Gastrocnemius medialis (tissue), 4 donors: ENCODE data around the gene SLC24A4. TPM values are rescaled to one million over a fixed set of nuclear protein-coding genes. Genes with fewer than 3 reads are reported as not detected.

Experiments
- ATAC-seq, 2 donors: fragments of 150-250 bp; one replicate each; pipeline ENCODE4 v1.9.1; 2016
- DNase-seq, 2 donors: peaks; one replicate each; pipeline ENCODE4 v3.0.0-alpha.2; 2019
- H3K27ac ChIP-seq, 4 donors: fragments of 200-600 bp; sonication (generic); 1 replicate in 1 of 4; 2 replicates in 3 of 4; pipeline ENCODE4 v1.5.1; 2016 to 2018; ENCODE audit warnings: mild to moderate bottlenecking in 2 of 4, moderate library complexity in 1 of 4
- H3K27me3 ChIP-seq, 3 donors: fragments of 200-600 bp; sonication (generic) in 2 of 3; 1 replicate in 1 of 3; 2 replicates in 2 of 3; pipeline versions ENCODE4 v1.5.1 to v1.6.0; 2016 to 2019; ENCODE audit warnings: mild to moderate bottlenecking in 1 of 3, moderate library complexity in 1 of 3
- H3K36me3 ChIP-seq, 2 donors: fragments of 200-600 bp; sonication (generic) in 1 of 2; one replicate each; pipeline ENCODE4 v1.5.1; 2017 to 2018
- H3K4me1 ChIP-seq, 2 donors: fragments of 200-600 bp; sonication (generic) in 1 of 2; one replicate each; pipeline ENCODE4 v1.5.1; 2016 to 2017; ENCODE audit warnings: mild to moderate bottlenecking in 2 of 2
- H3K4me3 ChIP-seq, 4 donors: fragments of 200-600 bp; sonication (generic) in 3 of 4; 1 replicate in 1 of 4; 2 replicates in 3 of 4; pipeline ENCODE4 v1.5.1; 2016 to 2019; ENCODE audit warnings: mild to moderate bottlenecking in 2 of 4
- H3K9me3 ChIP-seq, 3 donors: fragments of 200-600 bp; sonication (generic) in 2 of 3; 1 replicate in 1 of 3; 2 replicates in 2 of 3; pipeline ENCODE4 v1.5.1; 2016 to 2019
- CTCF ChIP-seq, 5 experiments: fragments of 450-650 bp in 3 of 5; fragments of 200-600 bp in 2 of 5; sonication (generic) in 2 of 5; IDR thresholded peaks in 4 of 5; conservative IDR thresholded peaks in 1 of 5; 1 replicate in 4 of 5; 2 replicates in 1 of 5; pipeline ENCODE4 v1.5.1; 2016 to 2019; ENCODE audit warnings: antibody characterized with exemption in 5 of 5, mild to moderate bottlenecking in 3 of 5, moderate library complexity in 3 of 5
- POLR2A ChIP-seq, 2 donors: fragments of 450-650 bp; IDR thresholded peaks; one replicate each; pipeline ENCODE4 v1.6.1; 2017; ENCODE audit warnings: antibody characterized with exemption in 2 of 2, mild to moderate bottlenecking in 2 of 2, moderate library complexity in 2 of 2
- in situ Hi-C, 4 donors: fragments of 200-750 bp; cut with MboI; loops; one replicate each; pipeline versions ENCODE4 v1.15.0 to v1.8.0; 2017; ENCODE audit warnings: low sequenced_read_pairs in 4 of 4
- intact Hi-C: fragments of 100-400 bp; cut with DNase I; formaldehyde crosslinking; loops from one replicate; pipeline ENCODE4 v1.15.1; 2023; ENCODE audit warnings: low total_unique reads
- total RNA-seq, 4 donors: library from RNA; depleted of rRNA; stranded (reverse); fragments of >200 nt; gene quantifications; one replicate each; pipeline versions ENCODE4 v1.1.0 to v1.2.3, GENCODE V29; 2016

Gene SLC24A4
- total RNA-seq, 4 donors from 2014 or later, result 0.07 to 0.76 (median 0.50) TPM

- Histone ChIP-seq H3K36me3 (no peaks in the 10 kb centered on the region), H3K9me3 (no peaks in the 10 kb centered on the region), H3K4me3 (no peak overlapping the region), H3K27ac (no peak overlapping the region), H3K27me3 (no peaks in the 10 kb centered on the region), H3K4me1 (no peaks in the 10 kb centered on the region)
- DNase-seq (no peak), ATAC-seq (no peak)
- in situ Hi-C loops (no loop called here), intact Hi-C loops (no loop called here)
- TF ChIP-seq POLR2A (IDR thresholded peaks at IDR 0.05) (no peak), CTCF (IDR thresholded peaks at IDR 0.05 in 4 of 5, conservative IDR thresholded peaks at IDR 0.05 in 1 of 5) (no peak)
Measured at GRCh38 chr14:92387578-92387977, 64.6 kb downstream of the SLC24A4 start.

- Histone ChIP-seq H3K4me3 (no peak overlapping the region), H3K9me3 (no peaks in the 10 kb centered on the region), H3K27me3 (no peaks in the 10 kb centered on the region), H3K36me3 (no peaks in the 10 kb centered on the region), H3K27ac (no peak overlapping the region), H3K4me1 (no peaks in the 10 kb centered on the region)
- DNase-seq, result no peak
- no peak for ATAC-seq
- intact Hi-C loops, result no loop called here
- no peak for TF ChIP-seq POLR2A (IDR thresholded peaks at IDR 0.05)
- TF ChIP-seq CTCF (IDR thresholded peaks at IDR 0.05 in 4 of 5, conservative IDR thresholded peaks at IDR 0.05 in 1 of 5), result no peak
- in situ Hi-C loops, result no loop called here
Measured at GRCh38 chr14:92389598-92390158, 66.7 kb downstream of the SLC24A4 start.

GRCh38 chr14:92391726-92392125, 68.8 kb downstream of the SLC24A4 start:
- intact Hi-C loops, result no loop called here
- H3K9me3 ChIP-seq, result no peaks in the 10 kb centered on the region
- H3K27me3 ChIP-seq, result no peaks in the 10 kb centered on the region
- no peak for DNase-seq
- H3K4me1 ChIP-seq, result no peaks in the 10 kb centered on the region
- no peak overlapping the region for H3K27ac ChIP-seq
- H3K4me3 ChIP-seq, result no peak overlapping the region
- no peak for TF ChIP-seq CTCF (IDR thresholded peaks at IDR 0.05 in 4 of 5, conservative IDR thresholded peaks at IDR 0.05 in 1 of 5)
- no peak for TF ChIP-seq POLR2A (IDR thresholded peaks at IDR 0.05)
- in situ Hi-C loops, result no loop called here
- no peaks in the 10 kb centered on the region for H3K36me3 ChIP-seq
- ATAC-seq, result no peak

GRCh38 chr14:92392711-92393110, 69.7 kb downstream of the SLC24A4 start:
- no peak overlapping the region for H3K4me3 ChIP-seq
- in situ Hi-C loops, result no loop called here
- DNase-seq, result no peak
- H3K4me1 ChIP-seq, result no peaks in the 10 kb centered on the region
- no peak overlapping the region for H3K27ac ChIP-seq
- no peaks in the 10 kb centered on the region for H3K36me3 ChIP-seq
- no peaks in the 10 kb centered on the region for H3K27me3 ChIP-seq
- intact Hi-C loops, result no loop called here
- ATAC-seq, result no peak
- no peaks in the 10 kb centered on the region for H3K9me3 ChIP-seq
- no peak for TF ChIP-seq CTCF (IDR thresholded peaks at IDR 0.05 in 4 of 5, conservative IDR thresholded peaks at IDR 0.05 in 1 of 5)
- TF ChIP-seq POLR2A (IDR thresholded peaks at IDR 0.05), result no peak
